HL-60 (cell line): ENCODE results near the gene PPM1F.

Source experiments
- DNase-seq, 2 experiments: peaks; one replicate each; pipeline ENCODE4 v3.0.0-alpha.2; 2010 to 2020; ENCODE audit warnings: low read depth in 1 of 2, low spot score in 1 of 2
- H3K27ac ChIP-seq: fragments of 250-450 bp; sonication (Bioruptor Pico); replicated peaks from 2 replicates; pipeline ENCODE4 v1.5.1; 2020; ENCODE audit warnings: mild to moderate bottlenecking, moderate library complexity
- H3K27me3 ChIP-seq: fragments of 250-450 bp; sonication (Bioruptor Pico); 2 replicates; pipeline ENCODE4 v1.5.1; 2021; ENCODE audit warnings: mild to moderate bottlenecking, moderate library complexity; ENCODE audit not compliant: insufficient read depth, poor library complexity, severe bottlenecking
- H3K4me3 ChIP-seq: replicated peaks from 2 replicates; pipeline ENCODE4 v1.5.1; 2011; ENCODE audit warnings: mild to moderate bottlenecking, control low read depth, low read length; ENCODE audit not compliant: insufficient read depth
- CTCF ChIP-seq: IDR thresholded peaks from one replicate; pipeline ENCODE4 v1.5.1; 2011; ENCODE audit warnings: low read length, control low read depth, inconsistent platforms; ENCODE audit not compliant: insufficient read depth
- GABPA ChIP-seq: IDR thresholded peaks from 2 replicates; pipeline ENCODE4 v1.6.1; 2012; ENCODE audit warnings: low read depth
- POLR2AphosphoS5 ChIP-seq: IDR thresholded peaks from 2 replicates; pipeline ENCODE4 v1.6.1; 2012; ENCODE audit warnings: low read depth
- REST ChIP-seq: IDR thresholded peaks from 2 replicates; pipeline ENCODE4 v1.6.1; 2012; ENCODE audit warnings: low read depth; ENCODE audit not compliant: insufficient replicate concordance
- SPI1 ChIP-seq: IDR thresholded peaks from 2 replicates; pipeline ENCODE4 v1.6.1; 2012; ENCODE audit warnings: low read depth, mild to moderate bottlenecking, borderline replicate concordance

The PPM1F gene

GRCh38 chr22:21959274-21960074 is 6.8 kb upstream of the PPM1F start:
- no peak for TF ChIP-seq GABPA
- no peak for TF ChIP-seq POLR2AphosphoS5
- TF ChIP-seq SPI1 = no peak
- TF ChIP-seq REST = no peak
- TF ChIP-seq CTCF = no peak
- Histone ChIP-seq H3K4me3 (no peak overlapping the region), H3K27me3 (no peaks in the 10 kb centered on the region), H3K27ac (no peak overlapping the region)
- no peak for DNase-seq

- DNase-seq = no peak
- Histone ChIP-seq H3K27ac (no peak overlapping the region), H3K27me3 (no peaks in the 10 kb centered on the region), H3K4me3 (no peak overlapping the region)
- TF ChIP-seq POLR2AphosphoS5 = no peak; the same call in 1 of the 2 replicates
Measured at GRCh38 chr22:21958360-21959273, 6.0 kb upstream of the PPM1F start.

GRCh38 chr22:21951931-21952465 is 650 bp downstream of the PPM1F start:
- H3K4me3 ChIP-seq = peak overlapping the region; percentile 89
- no peak for TF ChIP-seq POLR2AphosphoS5
- TF ChIP-seq SPI1 = no peak
- TF ChIP-seq CTCF = no peak
- TF ChIP-seq REST = no peak
- no peak for TF ChIP-seq GABPA
- DNase-seq = peak; percentile 28 to 49
- H3K27ac ChIP-seq = peak overlapping the region; percentile 75
- H3K27me3 ChIP-seq = no peaks in the 10 kb centered on the region

GRCh38 chr22:21951062-21951461 is 1.6 kb downstream of the PPM1F start:
- no peak for TF ChIP-seq GABPA
- TF ChIP-seq REST = no peak
- TF ChIP-seq CTCF = no peak
- no peak for TF ChIP-seq POLR2AphosphoS5
- no peak for TF ChIP-seq SPI1
- peak overlapping the region; percentile 48 for H3K27ac ChIP-seq
- H3K4me3 ChIP-seq = no peak overlapping the region
- no peaks in the 10 kb centered on the region for H3K27me3 ChIP-seq
- no peak for DNase-seq
